A549 (cell line): ENCODE results near the gene PYGL. TPM values are rescaled to one million over a fixed set of nuclear protein-coding genes. Genes with fewer than 3 reads are reported as not detected.

Experiments
- ATAC-seq, 2 experiments: fragments of 200-7000 bp in 1 of 2; fragments of >200 bp in 1 of 2; cut with Nextera tagmentation in 1 of 2; cut with Tn5 transposase in 1 of 2; 3 replicates each; pipeline versions ENCODE4 v1.8.0 to v1.9.1; 2018 to 2020; ENCODE audit warnings: mild to moderate bottlenecking in 1 of 2, moderate library complexity in 1 of 2
- CTCF ChIA-PET: fragments of 300-600 bp; sonication (Branson Sonifier 250); formaldehyde crosslinking; extraction: SDS; loops from one replicate; lab custom pipeline; 2021; ENCODE audit warnings: antibody characterized with exemption, inconsistent platforms; lab: Yijun Ruan, JAX
- POLR2A ChIA-PET: fragments of 350-600 bp; formaldehyde crosslinking; extraction: SDS; loops from one replicate; lab custom pipeline; 2021; ENCODE audit warnings: antibody characterized with exemption, inconsistent platforms; lab: Yijun Ruan, JAX
- DNase-seq, 2 experiments: peaks; one replicate each; pipeline versions ENCODE4 v3.0.0 to v3.0.0-alpha.2; 2011 to 2016; ENCODE audit warnings: low read depth in 1 of 2, low spot score in 1 of 2
- FAIRE-seq: peaks from 2 replicates; lab custom pipeline; 2011; peaks lifted over from hg19 to GRCh38; lab: Jason Lieb, UNC
- H3K27ac ChIP-seq, 2 experiments: fragments of >200 bp; sonication (Bioruptor Twin); formaldehyde crosslinking; 3 replicates each; pipeline ENCODE4 v1.5.1; 2016 to 2017
- H3K4me1 ChIP-seq: fragments of >200 bp; sonication (Bioruptor Twin); formaldehyde crosslinking; 3 replicates; pipeline ENCODE4 v1.6.1; 2016
- H3K4me2 ChIP-seq: fragments of >200 bp; sonication (Bioruptor Twin); formaldehyde crosslinking; 3 replicates; pipeline ENCODE4 v1.6.1; 2016
- H3K4me3 ChIP-seq: fragments of >200 bp; sonication (Bioruptor Twin); formaldehyde crosslinking; 3 replicates; pipeline ENCODE4 v1.5.1; 2016
- H3K9me3 ChIP-seq: fragments of >200 bp; sonication (Bioruptor Twin); formaldehyde crosslinking; 3 replicates; pipeline ENCODE4 v1.6.1; 2016
- CHD4 ChIP-seq: fragments of 200-600 bp; sonication (generic); IDR thresholded peaks from 2 replicates; pipeline ENCODE4 v1.6.1; 2016; ENCODE audit warnings: antibody characterized with exemption, mild to moderate bottlenecking, borderline replicate concordance
- CTCF ChIP-seq: fragments of >200 bp; sonication (Bioruptor Twin); formaldehyde crosslinking; IDR thresholded peaks from 3 replicates; pipeline ENCODE4 v1.5.1; 2016
- E2F6 ChIP-seq: IDR thresholded peaks from 2 replicates; pipeline ENCODE4 v1.6.1; 2012; ENCODE audit warnings: low read depth, borderline replicate concordance
- EHMT2 ChIP-seq: fragments of 200-600 bp; sonication (generic); IDR thresholded peaks from 2 replicates; pipeline ENCODE4 v1.6.1; 2016; ENCODE audit warnings: antibody characterized with exemption, low read depth, mild to moderate bottlenecking, moderate library complexity
- FOSB ChIP-seq: fragments of 250-450 bp; sonication (Bioruptor Pico); IDR thresholded peaks from 2 replicates; pipeline ENCODE4 v1.5.0; 2020; ENCODE audit warnings: mild to moderate bottlenecking, moderate library complexity
- HMGXB4 ChIP-seq: fragments of 250-450 bp; sonication (Bioruptor Pico); IDR thresholded peaks from 2 replicates; pipeline ENCODE4 v1.5.0; 2021; ENCODE audit warnings: mild to moderate bottlenecking, moderate library complexity, borderline replicate concordance
- JUN ChIP-seq, 2 experiments: fragments of >200 bp; sonication (Bioruptor Twin); formaldehyde crosslinking; IDR thresholded peaks; 2 replicates in 1 of 2; 3 replicates in 1 of 2; pipeline ENCODE4 v1.6.1; 2016 to 2017
- JUNB ChIP-seq: fragments of >200 bp; sonication (Bioruptor Twin); formaldehyde crosslinking; IDR thresholded peaks from 2 replicates; pipeline ENCODE4 v1.6.1; 2016
- KDM5A ChIP-seq: fragments of 200-600 bp; sonication (generic); IDR thresholded peaks from 2 replicates; pipeline ENCODE4 v1.6.1; 2016; ENCODE audit warnings: antibody characterized with exemption, mild to moderate bottlenecking
- MYC ChIP-seq: IDR thresholded peaks from 2 replicates; pipeline ENCODE4 v1.6.1; 2012; ENCODE audit warnings: mild to moderate bottlenecking, inconsistent platforms, low read length, improper control_type of control experiment, borderline replicate concordance
- NFE2L2 ChIP-seq: fragments of 150-350 bp; conservative IDR thresholded peaks from 2 replicates; pipeline ENCODE4 v1.6.1; 2014; ENCODE audit warnings: low read length
- RAD21 ChIP-seq, 2 experiments: fragments of >200 bp in 1 of 2; sonication (Bioruptor Twin) in 1 of 2; formaldehyde crosslinking in 1 of 2; IDR thresholded peaks in 1 of 2; conservative IDR thresholded peaks in 1 of 2; 2 replicates in 1 of 2; 3 replicates in 1 of 2; pipeline ENCODE4 v1.6.1; 2012 to 2018; ENCODE audit warnings: inconsistent platforms in 1 of 2
- REST ChIP-seq: fragments of 200-600 bp; sonication (generic); IDR thresholded peaks from 2 replicates; pipeline ENCODE4 v1.6.1; 2016; ENCODE audit warnings: antibody characterized with exemption, mild to moderate bottlenecking, moderate library complexity
- SMC3 ChIP-seq: fragments of >200 bp; sonication (Bioruptor Twin); formaldehyde crosslinking; IDR thresholded peaks from 3 replicates; pipeline ENCODE4 v1.6.1; 2018; ENCODE audit warnings: inconsistent platforms
- TFCP2L1 ChIP-seq: fragments of 250-450 bp; sonication (Bioruptor Pico); IDR thresholded peaks from 2 replicates; pipeline ENCODE4 v1.5.0; 2021; ENCODE audit warnings: mild to moderate bottlenecking
- TP53 ChIP-seq: fragments of 250-450 bp; sonication (Bioruptor Pico); IDR thresholded peaks from 2 replicates; pipeline ENCODE4 v1.5.0; 2021; ENCODE audit warnings: mild to moderate bottlenecking, moderate library complexity
- ZSCAN20 ChIP-seq: fragments of 250-450 bp; sonication (Bioruptor Pico); IDR thresholded peaks from 2 replicates; pipeline ENCODE4 v1.8.0; 2022; ENCODE audit warnings: mild to moderate bottlenecking, moderate library complexity
- WGBS: methylation state at CpG from one replicate; pipeline ENCODE4 v1.1.6; 2017; ENCODE audit errors: missing lambda C conversion rate; 5-methylcytosine and 5-hydroxymethylcytosine counted together
- polyA plus RNA-seq, 4 experiments: library from polyadenylated mRNA; depleted of rRNA in 3 of 4; stranded (reverse); fragments of >200 nt; fragmentation: RNase III in 1 of 4; extraction: RNeasy Plus Mini Kit Qiagen cat#74134 plus additional on column Dnase treatment in 1 of 4; gene quantifications; 2 replicates in 3 of 4; 3 replicates in 1 of 4; pipeline ENCODE4 v1.2.3, GENCODE V29; 2011 to 2017

PYGL gene
- polyA plus RNA-seq, 2 of the 4 experiments (the other 2 are of a cell fraction), result 112 to 122 TPM

GRCh38 chr14:50974118-50974517 lies 29.8 kb upstream of the PYGL start:
- no peak overlapping the region for H3K4me2 ChIP-seq
- POLR2A ChIA-PET, result no interaction called here
- FAIRE-seq, result no peak

GRCh38 chr14:50972734-50973133 lies 28.5 kb upstream of the PYGL start:
- CTCF ChIA-PET, result no interaction called here
- FAIRE-seq, result no peak

More at GRCh38 chr14:50974118-50974517, 29.8 kb upstream of the PYGL start:
- H3K9me3 ChIP-seq, result no peaks in the 10 kb centered on the region
- H3K4me3 ChIP-seq, result no peak overlapping the region
- 86% methylated on average over 5 of the region's 5 CpGs for WGBS
- DNase-seq (no peak), ATAC-seq (peak in 1 of 2 experiments; percentile 19; a peak in 1 of 6 replicates)
- H3K4me1 ChIP-seq, result no peaks in the 10 kb centered on the region
- peak overlapping the region in 1 of 2 experiments; percentile 7; a peak in 1 of 6 replicates for H3K27ac ChIP-seq
- no peak for TF ChIP-seq EHMT2
- CTCF ChIA-PET, result interaction anchor here (1.2 to 1.5 kb wide), 4 partner anchors 10 to 121 kb away, joined by 3 to 4 read pairs (median 3); partner anchors contain the start of gene TRIM9

More at GRCh38 chr14:50972734-50973133, 28.5 kb upstream of the PYGL start:
- H3K4me2 ChIP-seq, result no peak overlapping the region
- no peaks in the 10 kb centered on the region for H3K9me3 ChIP-seq
- POLR2A ChIA-PET, result no interaction called here
- H3K4me1 ChIP-seq, result no peaks in the 10 kb centered on the region
- DNase-seq (no peak), ATAC-seq (no peak)
- no peak overlapping the region for H3K4me3 ChIP-seq
- no peak overlapping the region for H3K27ac ChIP-seq
- TF ChIP-seq JUNB (no peak), TP53 (CRISPR knock-in tag) (no peak), E2F6 (no peak), REST (no peak), NFE2L2 (no peak), RAD21 (conservative IDR thresholded peaks at IDR 0.05 in 1 of 2, IDR thresholded peaks at IDR 0.05 in 1 of 2) (no peak), MYC (no peak), FOSB (CRISPR knock-in tag) (no peak), HMGXB4 (CRISPR knock-in tag) (no peak), JUN (IDR thresholded peaks at IDR 0.05) (no peak), SMC3 (no peak), CHD4 (no peak), TFCP2L1 (CRISPR knock-in tag) (no peak), ZSCAN20 (no peak), CTCF (no peak), KDM5A (no peak)
- whole genome bisulfite sequencing, result 91% methylated on average over 11 of the region's 11 CpGs
